ENCODE results near the gene DMAP1. TPM values are rescaled to one million over a fixed set of nuclear protein-coding genes. Genes with fewer than 3 reads are reported as not detected.

Gene DMAP1
- total RNA-seq, 1 experiment from 2014 or later = 27.8 TPM

GRCh38 chr1:44256762-44257554 lies 43.7 kb downstream of the DMAP1 start:
- H3K27ac ChIP-seq (ENCODE audit: low read depth, low read length) = no peak overlapping the region
- TF ChIP-seq CTCF (IDR thresholded peaks at IDR 0.05 in 2 of 3, conservative IDR thresholded peaks at IDR 0.05 in 1 of 3; ENCODE audit: borderline replicate concordance in 1 of 3, insufficient read depth in 1 of 3, low read depth in 2 of 3, low read length in 2 of 3) = no peak
- no peak for TF ChIP-seq EZH2 (IDR thresholded peaks at IDR 0.05)
- TF ChIP-seq ZFX (IDR thresholded peaks at IDR 0.05) = no peak
- TF ChIP-seq, protein P1, sequence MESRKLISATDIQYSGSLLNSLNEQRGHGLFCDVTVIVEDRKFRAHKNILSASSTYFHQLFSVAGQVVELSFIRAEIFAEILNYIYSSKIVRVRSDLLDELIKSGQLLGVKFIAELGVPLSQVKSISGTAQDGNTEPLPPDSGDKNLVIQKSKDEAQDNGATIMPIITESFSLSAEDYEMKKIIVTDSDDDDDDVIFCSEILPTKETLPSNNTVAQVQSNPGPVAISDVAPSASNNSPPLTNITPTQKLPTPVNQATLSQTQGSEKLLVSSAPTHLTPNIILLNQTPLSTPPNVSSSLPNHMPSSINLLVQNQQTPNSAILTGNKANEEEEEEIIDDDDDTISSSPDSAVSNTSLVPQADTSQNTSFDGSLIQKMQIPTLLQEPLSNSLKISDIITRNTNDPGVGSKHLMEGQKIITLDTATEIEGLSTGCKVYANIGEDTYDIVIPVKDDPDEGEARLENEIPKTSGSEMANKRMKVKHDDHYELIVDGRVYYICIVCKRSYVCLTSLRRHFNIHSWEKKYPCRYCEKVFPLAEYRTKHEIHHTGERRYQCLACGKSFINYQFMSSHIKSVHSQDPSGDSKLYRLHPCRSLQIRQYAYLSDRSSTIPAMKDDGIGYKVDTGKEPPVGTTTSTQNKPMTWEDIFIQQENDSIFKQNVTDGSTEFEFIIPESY (IDR thresholded peaks at IDR 0.05; ENCODE audit: extremely low read depth, insufficient replicate concordance, low read length) = no peak
- TF ChIP-seq SP1 (IDR thresholded peaks at IDR 0.05; ENCODE audit: low read depth) = no peak
- no peak for TF ChIP-seq EZH2phosphoT487 (IDR thresholded peaks at IDR 0.05; ENCODE audit: borderline replicate concordance)
- TF ChIP-seq JUND (IDR thresholded peaks at IDR 0.05) = no peak
- no peak for TF ChIP-seq ATF3 (IDR thresholded peaks at IDR 0.05)
- no peak for TF ChIP-seq ZNF274 (IDR thresholded peaks at IDR 0.05; ENCODE audit: low read depth, low read length)
- no peak for TF ChIP-seq EGR1 (IDR thresholded peaks at IDR 0.05; ENCODE audit: low read depth)
- no peak for TF ChIP-seq POLR2A (IDR thresholded peaks at IDR 0.05; ENCODE audit: borderline replicate concordance, extremely low read depth, insufficient read depth, insufficient read length)
- no peak for TF ChIP-seq ELF1 (IDR thresholded peaks at IDR 0.05; ENCODE audit: borderline replicate concordance, low read depth)
- TF ChIP-seq SRF (IDR thresholded peaks at IDR 0.05; ENCODE audit: low read depth) = no peak
- TF ChIP-seq RAD21 (IDR thresholded peaks at IDR 0.05; ENCODE audit: low read depth) = no peak
- TF ChIP-seq, protein P2, sequence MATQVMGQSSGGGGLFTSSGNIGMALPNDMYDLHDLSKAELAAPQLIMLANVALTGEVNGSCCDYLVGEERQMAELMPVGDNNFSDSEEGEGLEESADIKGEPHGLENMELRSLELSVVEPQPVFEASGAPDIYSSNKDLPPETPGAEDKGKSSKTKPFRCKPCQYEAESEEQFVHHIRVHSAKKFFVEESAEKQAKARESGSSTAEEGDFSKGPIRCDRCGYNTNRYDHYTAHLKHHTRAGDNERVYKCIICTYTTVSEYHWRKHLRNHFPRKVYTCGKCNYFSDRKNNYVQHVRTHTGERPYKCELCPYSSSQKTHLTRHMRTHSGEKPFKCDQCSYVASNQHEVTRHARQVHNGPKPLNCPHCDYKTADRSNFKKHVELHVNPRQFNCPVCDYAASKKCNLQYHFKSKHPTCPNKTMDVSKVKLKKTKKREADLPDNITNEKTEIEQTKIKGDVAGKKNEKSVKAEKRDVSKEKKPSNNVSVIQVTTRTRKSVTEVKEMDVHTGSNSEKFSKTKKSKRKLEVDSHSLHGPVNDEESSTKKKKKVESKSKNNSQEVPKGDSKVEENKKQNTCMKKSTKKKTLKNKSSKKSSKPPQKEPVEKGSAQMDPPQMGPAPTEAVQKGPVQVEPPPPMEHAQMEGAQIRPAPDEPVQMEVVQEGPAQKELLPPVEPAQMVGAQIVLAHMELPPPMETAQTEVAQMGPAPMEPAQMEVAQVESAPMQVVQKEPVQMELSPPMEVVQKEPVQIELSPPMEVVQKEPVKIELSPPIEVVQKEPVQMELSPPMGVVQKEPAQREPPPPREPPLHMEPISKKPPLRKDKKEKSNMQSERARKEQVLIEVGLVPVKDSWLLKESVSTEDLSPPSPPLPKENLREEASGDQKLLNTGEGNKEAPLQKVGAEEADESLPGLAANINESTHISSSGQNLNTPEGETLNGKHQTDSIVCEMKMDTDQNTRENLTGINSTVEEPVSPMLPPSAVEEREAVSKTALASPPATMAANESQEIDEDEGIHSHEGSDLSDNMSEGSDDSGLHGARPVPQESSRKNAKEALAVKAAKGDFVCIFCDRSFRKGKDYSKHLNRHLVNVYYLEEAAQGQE (IDR thresholded peaks at IDR 0.05; ENCODE audit: low read depth) = no peak
- no peak for TF ChIP-seq POLR2AphosphoS5 (IDR thresholded peaks at IDR 0.05; ENCODE audit: low read depth, low read length)
- TF ChIP-seq TCF7L2 (IDR thresholded peaks at IDR 0.05; ENCODE audit: borderline replicate concordance, extremely low read depth, insufficient read depth, insufficient read length) = no peak
- TF ChIP-seq FOSL1 (IDR thresholded peaks at IDR 0.05; ENCODE audit: low read depth) = no peak
- ChIA-PET RAD21 (ENCODE audit: low non-redundant PET in 1 of 2, low total read pairs in 2 of 2, uncharacterized antibody in 2 of 2, unreplicated experiment in 2 of 2) (no interaction called here), POLR2A (no interaction called here), CTCF (no interaction called here)
- no peaks in the 10 kb centered on the region for H3K79me2 ChIP-seq (ENCODE audit: insufficient read depth, low read length)
- no peaks in the 10 kb centered on the region for H3K9me2 ChIP-seq (ENCODE audit: insufficient read depth)
- no peak overlapping the region for H2AFZ ChIP-seq (ENCODE audit: low read depth, low read length, poor library complexity, severe bottlenecking)
- H3K4me2 ChIP-seq (ENCODE audit: low read length) = no peak overlapping the region
- intact Hi-C loops (cut with micrococcal nuclease) = no loop called here
- H3K27me3 ChIP-seq (ENCODE audit: insufficient read depth, low read length) = no peaks in the 10 kb centered on the region
- no peak overlapping the region for H3K9ac ChIP-seq (ENCODE audit: low read length)
- H3K4me3 ChIP-seq (replicated peaks in 1 of 2; ENCODE audit: low read depth in 1 of 2, low read length in 2 of 2) = no peak overlapping the region
- H4K20me1 ChIP-seq (ENCODE audit: insufficient read depth) = no peaks in the 10 kb centered on the region
- H3K9me3 ChIP-seq (ENCODE audit: control insufficient read depth in 1 of 2, insufficient read depth in 1 of 2, low read depth in 1 of 2, low read length in 2 of 2) = no peaks in the 10 kb centered on the region
- H3K36me3 ChIP-seq (ENCODE audit: control insufficient read depth in 1 of 2, insufficient read depth in 2 of 2, low read length in 2 of 2) = no peaks in the 10 kb centered on the region
- DNase-seq (ENCODE audit: low read depth, low spot score) (no peak), ATAC-seq (no peak)
- BruUV-seq (replicated peaks) = no TSS peak
- no peaks in the 10 kb centered on the region for H3K4me1 ChIP-seq (ENCODE audit: control insufficient read depth in 1 of 2, insufficient read depth in 2 of 2, low read length in 2 of 2)

All from HCT116 (cell line).